Measurements from ENCODE around the gene PLEKHA7.

DNA sequence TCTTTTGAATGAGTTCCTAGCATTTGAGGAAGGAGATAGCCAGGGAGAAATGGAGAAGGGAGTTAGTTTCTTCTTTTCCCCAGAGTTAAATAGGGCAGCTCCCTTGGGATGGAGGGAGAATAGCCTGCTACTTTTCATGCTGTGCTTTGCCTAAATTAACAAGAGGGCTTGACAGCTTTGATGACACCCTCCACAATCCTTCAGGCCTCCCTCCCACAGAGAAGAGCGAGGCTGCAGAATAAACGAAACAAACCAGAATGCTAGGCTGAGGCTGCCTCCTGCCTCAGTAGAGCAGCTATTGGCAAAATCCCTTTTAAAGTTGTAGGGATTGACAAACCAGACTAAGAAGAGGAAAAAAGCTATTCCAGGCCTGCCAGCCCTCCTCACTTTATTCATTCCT is 181.2 kb downstream of the PLEKHA7 start:
- TF ChIP-seq POLR2AphosphoS5 (IDR thresholded peaks at IDR 0.05; ENCODE audit: low read depth, low read length) = no peak
- no peak for TF ChIP-seq SIN3A (IDR thresholded peaks at IDR 0.05; ENCODE audit: borderline replicate concordance, insufficient read depth, low read length)
- no peak for TF ChIP-seq TAF1 (IDR thresholded peaks at IDR 0.05; ENCODE audit: borderline replicate concordance, insufficient read depth, low read length)
- TF ChIP-seq, protein P1, sequence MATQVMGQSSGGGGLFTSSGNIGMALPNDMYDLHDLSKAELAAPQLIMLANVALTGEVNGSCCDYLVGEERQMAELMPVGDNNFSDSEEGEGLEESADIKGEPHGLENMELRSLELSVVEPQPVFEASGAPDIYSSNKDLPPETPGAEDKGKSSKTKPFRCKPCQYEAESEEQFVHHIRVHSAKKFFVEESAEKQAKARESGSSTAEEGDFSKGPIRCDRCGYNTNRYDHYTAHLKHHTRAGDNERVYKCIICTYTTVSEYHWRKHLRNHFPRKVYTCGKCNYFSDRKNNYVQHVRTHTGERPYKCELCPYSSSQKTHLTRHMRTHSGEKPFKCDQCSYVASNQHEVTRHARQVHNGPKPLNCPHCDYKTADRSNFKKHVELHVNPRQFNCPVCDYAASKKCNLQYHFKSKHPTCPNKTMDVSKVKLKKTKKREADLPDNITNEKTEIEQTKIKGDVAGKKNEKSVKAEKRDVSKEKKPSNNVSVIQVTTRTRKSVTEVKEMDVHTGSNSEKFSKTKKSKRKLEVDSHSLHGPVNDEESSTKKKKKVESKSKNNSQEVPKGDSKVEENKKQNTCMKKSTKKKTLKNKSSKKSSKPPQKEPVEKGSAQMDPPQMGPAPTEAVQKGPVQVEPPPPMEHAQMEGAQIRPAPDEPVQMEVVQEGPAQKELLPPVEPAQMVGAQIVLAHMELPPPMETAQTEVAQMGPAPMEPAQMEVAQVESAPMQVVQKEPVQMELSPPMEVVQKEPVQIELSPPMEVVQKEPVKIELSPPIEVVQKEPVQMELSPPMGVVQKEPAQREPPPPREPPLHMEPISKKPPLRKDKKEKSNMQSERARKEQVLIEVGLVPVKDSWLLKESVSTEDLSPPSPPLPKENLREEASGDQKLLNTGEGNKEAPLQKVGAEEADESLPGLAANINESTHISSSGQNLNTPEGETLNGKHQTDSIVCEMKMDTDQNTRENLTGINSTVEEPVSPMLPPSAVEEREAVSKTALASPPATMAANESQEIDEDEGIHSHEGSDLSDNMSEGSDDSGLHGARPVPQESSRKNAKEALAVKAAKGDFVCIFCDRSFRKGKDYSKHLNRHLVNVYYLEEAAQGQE (IDR thresholded peaks at IDR 0.05; ENCODE audit: insufficient read depth in 1 of 2, low read depth in 2 of 2, low read length in 2 of 2) = no peak
- no peak for TF ChIP-seq FOXP2 (optimal IDR thresholded peaks at IDR 0.05; ENCODE audit: borderline replicate concordance, extremely low read depth, extremely low read length, insufficient read depth)

Measured in PFSK-1 (cell line).